A204.1 (cell line): ENCODE results near the gene OR10G2.
"Not testable (repeated sequence)": the region's sequence is repeated elsewhere in the genome, so short reads cannot be mapped to it uniquely, and the experiment has no call there.

Source experiments
- FAIRE-seq: peaks from 2 replicates; lab custom pipeline; 2012; peaks lifted over from hg19 to GRCh38; lab: Jason Lieb, UNC

Gene OR10G2, protein sequence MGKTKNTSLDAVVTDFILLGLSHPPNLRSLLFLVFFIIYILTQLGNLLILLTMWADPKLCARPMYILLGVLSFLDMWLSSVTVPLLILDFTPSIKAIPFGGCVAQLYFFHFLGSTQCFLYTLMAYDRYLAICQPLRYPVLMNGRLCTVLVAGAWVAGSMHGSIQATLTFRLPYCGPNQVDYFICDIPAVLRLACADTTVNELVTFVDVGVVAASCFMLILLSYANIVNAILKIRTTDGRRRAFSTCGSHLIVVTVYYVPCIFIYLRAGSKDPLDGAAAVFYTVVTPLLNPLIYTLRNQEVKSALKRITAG

GRCh38 chr14:21634840-21635239 lies at the start of gene OR10G2:
OR10G2 (minus strand) TSS chr14:21634940; CDS start chr14:21634842, 98 bp downstream.
- no peak for FAIRE-seq

GRCh38 chr14:21680072-21680471 lies 45.3 kb upstream of the OR10G2 start:
- FAIRE-seq, result no peak

DNA sequence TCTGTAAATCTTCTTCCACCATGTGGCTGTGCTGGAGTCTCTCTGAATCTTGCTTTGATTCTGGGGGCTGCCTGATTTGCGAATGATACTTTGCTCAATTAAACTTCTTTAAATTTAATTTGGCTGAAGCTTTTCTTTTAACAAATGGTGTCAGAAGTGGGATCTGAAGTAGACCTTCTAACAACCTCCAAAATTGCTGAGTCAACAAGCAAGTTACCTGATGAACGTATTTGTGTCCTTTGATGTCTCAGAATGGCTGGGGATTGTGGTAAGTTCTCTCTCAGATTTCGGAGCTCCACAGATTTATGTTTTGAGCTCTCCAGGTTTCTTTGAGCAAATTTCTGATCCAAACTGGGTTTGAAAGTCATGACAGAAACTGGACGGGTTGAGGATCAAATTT lies 40.8 kb upstream of the OR10G2 start:
- no peak for FAIRE-seq

DNA sequence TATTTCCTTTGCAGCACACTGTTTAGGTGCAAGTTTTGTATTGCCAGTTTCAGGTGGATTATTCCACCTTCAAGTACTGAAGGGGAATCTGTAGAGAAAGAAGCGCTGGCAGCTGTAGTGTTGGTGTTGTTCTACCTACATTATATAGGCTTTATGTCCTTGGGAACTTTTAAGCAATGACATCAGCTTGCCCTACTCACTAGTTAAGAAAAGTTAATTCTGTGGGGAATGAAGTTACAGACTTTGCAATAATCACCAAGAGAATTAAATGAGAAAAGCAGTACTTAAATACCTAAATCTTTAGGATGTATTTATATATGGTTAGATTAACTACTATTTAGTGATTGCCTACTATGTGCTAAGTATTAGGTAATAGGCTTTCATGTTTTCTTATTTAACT lies 39.0 kb upstream of the OR10G2 start, which contains the start of gene OR4E1:
Gene OR4E1 (minus strand): TSS at position 101 of the 400 bp plus-strand sequence. CDS start 2,883 bp downstream, outside the sequence.
- no peak for FAIRE-seq

DNA sequence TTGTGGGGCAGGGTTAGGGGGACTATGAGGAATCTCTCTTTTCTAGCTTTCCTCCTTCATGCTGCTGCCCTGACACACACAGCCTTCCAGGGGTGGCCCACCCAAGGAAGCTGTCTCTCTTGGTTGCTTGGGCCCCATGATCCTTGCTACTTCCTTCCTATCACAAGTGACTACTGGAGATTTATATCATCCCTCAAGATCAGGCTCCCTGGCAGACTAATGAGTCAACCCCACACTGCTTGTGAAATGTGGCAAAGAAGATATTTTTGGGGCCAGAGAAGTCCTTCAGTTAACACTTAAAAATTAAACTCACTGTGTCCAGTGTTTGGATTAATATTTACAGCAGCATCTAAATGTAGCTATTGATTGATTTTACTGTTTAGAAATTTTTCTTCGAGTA lies 37.4 kb upstream of the OR10G2 start:
- FAIRE-seq, result no peak

DNA sequence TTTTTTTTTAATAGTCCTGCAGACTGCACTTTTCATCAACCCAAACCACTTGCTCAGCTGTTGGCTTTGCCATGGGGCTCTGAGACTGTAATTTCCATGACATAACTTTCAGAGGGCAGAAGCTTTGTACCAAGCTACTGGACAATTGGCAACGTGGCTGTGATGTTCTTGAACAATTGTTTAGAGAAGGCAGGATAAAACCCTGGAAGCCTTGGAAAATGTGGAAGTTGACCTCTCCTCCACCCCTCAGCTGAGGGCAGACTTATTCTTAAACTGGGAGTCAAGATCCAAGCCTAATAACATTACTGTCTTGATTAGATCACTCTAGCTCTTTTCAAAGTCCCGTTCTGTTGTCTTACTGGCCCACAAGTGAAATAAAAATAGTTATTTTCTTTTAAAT lies 36.6 kb upstream of the OR10G2 start:
- FAIRE-seq, result no peak

- FAIRE-seq, result no peak
Measured at GRCh38 chr14:21669284-21669683, 34.5 kb upstream of the OR10G2 start.

- no peak for FAIRE-seq
Measured at GRCh38 chr14:21668377-21668776, 33.6 kb upstream of the OR10G2 start.

DNA sequence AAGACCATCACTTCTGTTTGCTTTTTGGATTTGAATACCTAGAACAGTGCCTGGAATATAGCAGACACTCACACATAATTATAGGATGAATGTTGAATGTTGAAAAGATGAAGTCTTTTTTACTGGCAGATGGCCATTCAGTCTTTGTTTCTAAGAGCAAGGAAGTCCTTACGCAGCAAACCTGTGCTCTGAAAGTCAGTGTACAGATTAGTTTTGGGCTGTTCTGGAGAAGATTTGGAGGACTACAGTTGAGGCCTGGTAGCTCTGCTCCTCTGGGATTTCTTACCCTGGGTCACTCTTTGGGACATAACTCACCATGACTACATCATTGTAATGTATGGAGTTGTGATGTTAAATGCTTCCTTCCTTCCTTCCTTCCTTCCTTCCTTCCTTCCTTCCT lies 22.2 kb upstream of the OR10G2 start:
- no peak for FAIRE-seq

GRCh38 chr14:21654215-21654614 lies 19.5 kb upstream of the OR10G2 start:
- FAIRE-seq, result no peak

- FAIRE-seq, result no peak
Measured at GRCh38 chr14:21653331-21653885, 18.7 kb upstream of the OR10G2 start, which contains the start of gene OR4E2. OR4E2 (plus strand) TSS chr14:21653835; CDS start chr14:21665083, 11,248 bp downstream.

DNA sequence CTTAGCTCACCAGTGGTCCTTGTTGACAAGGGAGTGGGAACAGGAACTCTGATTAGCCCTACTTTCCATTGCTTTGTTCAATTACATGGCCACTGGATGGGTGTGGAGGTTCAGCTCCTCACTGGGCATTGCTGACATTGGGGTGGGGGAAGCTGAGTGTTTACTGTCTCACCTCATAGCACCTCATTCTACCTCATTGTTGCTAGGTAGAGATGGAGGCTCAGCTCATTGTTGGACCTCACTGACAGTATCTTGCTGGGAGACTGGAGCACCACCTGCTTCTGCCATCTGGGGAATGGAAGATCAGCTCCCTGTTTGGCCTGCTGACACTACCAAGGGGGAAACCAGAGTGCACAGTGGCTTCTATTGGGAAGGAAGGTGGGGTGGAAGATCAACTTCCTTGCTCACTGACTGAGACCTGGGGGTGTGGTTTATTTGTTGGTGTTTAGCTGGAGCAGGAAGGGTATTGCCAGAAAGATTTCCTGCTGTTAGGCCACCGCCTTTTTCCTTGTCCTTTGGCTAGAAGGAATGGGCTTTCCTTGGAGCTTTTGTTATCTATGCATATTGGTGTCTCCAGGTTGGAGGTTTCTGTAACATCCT lies 17.6 kb upstream of the OR10G2 start:
- FAIRE-seq, result no peak

GRCh38 chr14:21647380-21647779 lies 12.6 kb upstream of the OR10G2 start:
- no peak for FAIRE-seq

DNA sequence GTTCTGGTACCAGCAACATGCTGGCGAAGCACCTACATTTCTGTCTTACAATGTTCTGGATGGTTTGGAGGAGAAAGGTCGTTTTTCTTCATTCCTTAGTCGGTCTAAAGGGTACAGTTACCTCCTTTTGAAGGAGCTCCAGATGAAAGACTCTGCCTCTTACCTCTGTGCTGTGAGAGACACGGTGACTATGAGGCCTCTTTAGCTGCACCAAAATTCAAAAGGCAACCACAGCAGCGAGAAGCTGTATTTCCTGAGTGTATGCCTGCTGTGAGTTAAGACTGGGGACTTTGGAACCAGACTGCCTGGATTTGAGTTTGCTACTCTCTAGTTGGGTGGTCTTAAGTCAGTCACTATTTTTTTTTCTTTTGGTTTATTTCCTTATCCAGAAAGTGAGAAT lies 8.7 kb upstream of the OR10G2 start:
- FAIRE-seq, result no peak

- no peak for FAIRE-seq
Measured at GRCh38 chr14:21642683-21643082, 7.9 kb upstream of the OR10G2 start.

DNA sequence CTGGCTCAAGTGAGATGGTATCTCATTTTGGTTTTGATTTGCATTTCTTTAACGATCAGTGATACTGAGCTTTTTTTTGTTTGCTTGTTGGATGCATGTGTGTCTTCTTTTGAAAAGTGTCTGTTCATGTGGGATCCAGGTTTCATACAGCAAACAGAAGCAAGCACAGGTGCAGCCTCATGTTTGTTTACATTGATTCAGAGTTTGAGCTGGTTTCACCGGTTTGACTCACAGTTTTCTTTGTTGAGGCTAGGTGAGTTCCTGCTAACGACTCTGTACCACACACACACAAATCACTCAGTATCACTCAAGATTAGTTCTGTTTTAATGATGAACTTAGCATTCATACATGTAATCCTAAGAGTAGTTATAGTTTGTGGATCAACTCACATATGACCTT lies 3.7 kb downstream of the OR10G2 start:
- FAIRE-seq, result no peak

- not testable (repeated sequence) for FAIRE-seq
Measured at GRCh38 chr14:21630503-21630902, 4.2 kb downstream of the OR10G2 start.

DNA sequence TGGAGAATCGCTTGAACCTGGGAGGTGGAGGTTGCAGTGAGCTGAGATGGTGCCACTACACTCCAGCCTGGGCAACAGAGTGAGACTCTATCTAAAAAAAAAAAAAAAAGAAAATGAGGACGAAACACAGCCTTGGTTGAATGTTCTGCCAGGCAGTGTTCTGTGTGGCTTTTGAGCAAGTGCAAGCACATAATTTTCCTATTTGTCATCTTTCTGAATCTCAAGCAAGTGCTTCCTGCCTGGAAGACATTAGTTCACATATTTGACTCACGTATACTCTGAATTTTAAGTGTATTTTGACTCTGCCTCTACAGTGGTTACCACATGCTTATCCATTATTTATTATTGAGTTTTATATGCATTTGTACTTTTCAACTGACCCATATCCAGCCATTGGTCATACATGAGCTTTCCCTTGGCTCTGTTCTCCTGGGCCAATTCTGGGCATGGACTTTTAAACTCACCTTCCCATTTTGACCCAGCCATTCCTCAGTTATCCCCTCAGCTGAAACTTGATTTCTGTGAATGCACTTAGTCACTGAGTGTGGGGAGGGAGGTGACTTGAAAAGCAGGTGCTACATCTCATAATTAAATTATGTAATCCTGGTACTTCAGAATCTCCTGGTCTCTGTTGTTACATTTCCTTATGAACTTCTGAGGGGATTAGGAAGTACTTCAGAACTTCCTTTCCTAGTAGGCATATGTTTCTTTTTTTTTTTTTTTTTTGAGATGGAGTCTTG lies 8.1 kb downstream of the OR10G2 start:
- FAIRE-seq, result no peak

DNA sequence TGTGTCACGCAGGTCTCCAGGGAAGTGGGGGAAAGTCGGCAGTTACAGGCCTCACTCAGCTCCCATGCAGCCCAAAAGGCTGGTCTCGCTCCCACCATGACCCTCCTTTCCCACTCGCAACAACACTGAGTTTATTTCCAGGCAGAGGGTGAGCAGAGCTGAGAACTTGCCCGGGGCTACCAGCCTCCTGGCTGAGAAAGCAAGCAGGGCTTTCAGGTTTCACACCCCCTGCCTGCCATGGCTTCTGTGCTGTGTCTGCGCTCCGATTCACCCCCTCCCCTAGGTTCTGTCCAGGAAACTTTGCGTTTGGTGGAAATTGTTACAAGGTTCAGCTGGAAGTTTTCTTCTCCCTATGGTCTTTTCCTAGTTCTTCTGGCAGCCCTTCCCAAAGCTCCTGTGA lies 17.1 kb downstream of the OR10G2 start:
- FAIRE-seq, result no peak

- no peak for FAIRE-seq
Measured at GRCh38 chr14:21614240-21614639, 20.5 kb downstream of the OR10G2 start.

DNA sequence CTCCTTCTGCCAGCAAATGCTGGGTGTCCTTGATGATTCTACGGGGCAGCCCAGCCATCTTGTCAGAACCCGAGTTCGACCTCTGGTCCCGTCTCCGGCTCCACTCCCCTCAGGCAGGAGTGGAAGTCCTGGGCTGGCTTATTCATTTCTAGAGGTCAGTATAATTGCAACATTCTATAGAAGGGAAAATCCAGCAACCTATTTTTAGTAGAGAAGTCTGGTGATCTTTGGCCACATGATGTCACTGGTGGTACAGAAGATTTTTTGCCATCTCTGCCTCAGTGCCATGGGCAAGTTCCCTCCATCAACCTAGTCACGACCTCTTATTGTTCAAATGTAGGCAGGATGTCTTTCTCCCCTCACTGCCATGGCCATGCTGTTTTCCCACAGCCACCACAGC lies 22.4 kb downstream of the OR10G2 start:
- FAIRE-seq, result no peak

DNA sequence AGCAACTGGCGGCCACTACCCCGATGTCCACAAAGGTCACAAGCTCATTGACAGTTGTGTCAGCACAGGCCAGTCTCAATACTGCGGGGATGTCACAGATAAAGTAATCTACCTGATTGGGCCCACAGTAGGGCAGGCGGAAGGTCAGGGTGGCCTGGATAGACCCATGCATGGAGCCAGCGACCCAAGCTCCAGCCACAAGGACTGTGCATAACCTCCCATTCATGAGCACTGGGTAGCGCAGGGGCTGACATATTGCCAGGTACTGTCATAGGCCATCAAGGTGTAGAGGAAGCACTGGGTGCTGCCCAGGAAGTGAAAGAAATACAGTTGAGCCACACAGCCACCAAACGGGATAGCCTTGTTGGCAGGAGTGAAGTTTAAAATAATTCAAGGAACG lies 32.6 kb downstream of the OR10G2 start:
- not testable (repeated sequence) for FAIRE-seq

- no peak for FAIRE-seq
Measured at GRCh38 chr14:21589317-21589716, 45.4 kb downstream of the OR10G2 start.
